Adipocyte (in vitro differentiated cells): ENCODE measurements around the gene TRAF2.

Source experiments
- DNase-seq: peaks from one replicate; pipeline ENCODE4 v3.0.0-alpha.2; 2015; ENCODE audit warnings: low read depth
- H3K27me3 ChIP-seq: replicated peaks from 2 replicates; pipeline ENCODE4 v1.7.0; 2013; ENCODE audit warnings: mild to moderate bottlenecking, low read length, moderate library complexity; ENCODE audit not compliant: control insufficient read depth, insufficient read depth
- H3K36me3 ChIP-seq: 2 replicates; pipeline ENCODE4 v1.7.0; 2013; ENCODE audit warnings: low read length, mild to moderate bottlenecking, moderate library complexity; ENCODE audit not compliant: control insufficient read depth, insufficient read depth, severe bottlenecking
- H3K4me1 ChIP-seq: 2 replicates; pipeline ENCODE4 v1.7.0; 2013; ENCODE audit warnings: mild to moderate bottlenecking, low read length, moderate library complexity; ENCODE audit not compliant: control insufficient read depth, insufficient read depth
- H3K4me3 ChIP-seq: 2 replicates; pipeline ENCODE4 v1.7.0; 2013; ENCODE audit warnings: mild to moderate bottlenecking, low read length, moderate library complexity
- H3K9ac ChIP-seq: 2 replicates; pipeline ENCODE4 v1.7.0; 2013; ENCODE audit warnings: mild to moderate bottlenecking, low read length, moderate library complexity
- H3K9me3 ChIP-seq: 2 replicates; pipeline ENCODE4 v1.7.0; 2013; ENCODE audit warnings: mild to moderate bottlenecking, low read length, moderate library complexity; ENCODE audit not compliant: control insufficient read depth

The TRAF2 gene

GRCh38 chr9:136958473-136958872 lies 72.2 kb downstream of the TRAF2 start:
- Histone ChIP-seq H3K9ac (no peak overlapping the region), H3K36me3 (no peaks in the 10 kb centered on the region), H3K4me3 (no peak overlapping the region), H3K27me3 (peaks cover 17% of the 10 kb centered on the region), H3K4me1 (peaks cover 6% of the 10 kb centered on the region), H3K9me3 (no peaks in the 10 kb centered on the region)
- no peak for DNase-seq

DNA sequence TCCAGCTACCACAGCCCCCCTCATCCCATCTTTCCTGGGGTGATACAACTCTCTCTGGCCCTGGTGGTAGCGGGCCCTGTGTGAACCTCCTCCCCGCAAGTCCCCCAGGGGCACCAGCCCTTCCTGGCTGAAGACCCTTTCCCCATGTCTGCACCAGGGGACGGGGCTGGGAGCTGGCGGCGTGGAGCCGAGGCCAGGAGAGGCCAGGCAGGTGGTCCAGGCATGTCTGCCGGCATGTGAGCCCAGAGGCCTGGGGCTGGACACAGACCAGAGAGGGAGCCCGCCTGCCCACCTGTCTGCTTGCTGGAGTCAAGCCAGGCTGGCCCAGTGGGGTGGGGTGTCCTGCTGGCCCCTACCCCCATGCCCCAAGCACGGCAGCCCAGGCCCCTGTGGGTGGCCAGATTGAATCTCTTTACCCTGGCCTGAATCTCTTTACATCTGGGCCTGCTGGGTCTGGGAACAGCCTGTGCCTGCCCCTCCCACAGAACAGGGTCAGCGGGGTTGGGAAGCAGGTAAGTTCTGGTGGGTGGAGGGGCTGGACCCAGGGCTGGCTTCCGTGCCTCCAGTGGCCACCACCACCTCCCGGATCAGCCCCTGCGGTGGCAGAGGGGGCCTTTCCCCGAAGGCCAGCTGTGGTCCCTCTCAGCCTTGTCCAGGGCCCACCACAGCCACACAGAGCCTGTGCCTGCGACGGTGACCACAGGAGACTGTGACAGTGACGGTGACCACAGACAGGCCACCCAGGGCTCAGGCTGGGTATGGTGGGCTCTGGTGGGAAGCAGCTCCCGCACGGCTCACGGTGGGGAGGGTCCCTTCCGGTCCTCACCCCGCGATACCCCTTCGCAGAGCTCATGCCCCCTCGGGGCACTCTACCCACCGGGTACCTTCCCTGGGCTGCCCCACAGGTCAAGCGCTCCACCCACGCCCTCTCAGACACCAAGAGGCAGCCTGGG lies 72.9 kb downstream of the TRAF2 start:
- H3K9ac ChIP-seq, result no peak overlapping the region
- H3K27me3 ChIP-seq, result peaks cover 17% of the 10 kb centered on the region
- no peaks in the 10 kb centered on the region for H3K9me3 ChIP-seq
- no peak overlapping the region for H3K4me3 ChIP-seq
- no peaks in the 10 kb centered on the region for H3K36me3 ChIP-seq
- no peak for DNase-seq
- peaks cover 6% of the 10 kb centered on the region for H3K4me1 ChIP-seq

GRCh38 chr9:136960212-136960937 lies 74.1 kb downstream of the TRAF2 start:
- DNase-seq, result no peak
- Histone ChIP-seq H3K9me3 (no peaks in the 10 kb centered on the region), H3K4me1 (peaks cover 6% of the 10 kb centered on the region), H3K4me3 (no peak overlapping the region), H3K36me3 (no peaks in the 10 kb centered on the region), H3K9ac (no peak overlapping the region), H3K27me3 (peaks cover 10% of the 10 kb centered on the region)

DNA sequence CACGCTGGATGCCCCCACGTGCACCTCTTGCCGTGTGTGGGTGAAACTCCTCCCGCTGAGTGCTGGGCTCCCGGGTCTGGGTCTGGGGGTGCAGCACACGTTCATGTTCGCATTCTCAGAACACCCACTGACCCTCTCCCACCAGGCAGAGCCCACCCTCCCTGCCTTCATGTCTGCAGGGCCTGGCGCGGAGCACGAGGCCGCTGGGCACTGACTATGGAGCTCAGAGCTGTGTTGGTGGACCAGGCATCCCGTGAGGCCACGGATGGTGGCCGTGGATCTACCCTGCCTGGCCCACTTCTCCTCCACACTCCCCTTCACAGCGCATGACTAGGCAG lies 74.6 kb downstream of the TRAF2 start:
- Histone ChIP-seq H3K4me1 (peaks cover 6% of the 10 kb centered on the region), H3K9ac (peak overlapping the region; percentile 49), H3K9me3 (no peaks in the 10 kb centered on the region), H3K4me3 (no peak overlapping the region), H3K27me3 (peaks cover 9% of the 10 kb centered on the region), H3K36me3 (no peaks in the 10 kb centered on the region)
- DNase-seq, result no peak

GRCh38 chr9:136961279-136962065 lies 75.2 kb downstream of the TRAF2 start:
- no peak for DNase-seq
- Histone ChIP-seq H3K9ac (peak overlapping the region; percentile 49), H3K36me3 (no peaks in the 10 kb centered on the region), H3K9me3 (no peaks in the 10 kb centered on the region), H3K4me3 (no peak overlapping the region), H3K27me3 (peaks cover 9% of the 10 kb centered on the region), H3K4me1 (peaks cover 6% of the 10 kb centered on the region)

DNA sequence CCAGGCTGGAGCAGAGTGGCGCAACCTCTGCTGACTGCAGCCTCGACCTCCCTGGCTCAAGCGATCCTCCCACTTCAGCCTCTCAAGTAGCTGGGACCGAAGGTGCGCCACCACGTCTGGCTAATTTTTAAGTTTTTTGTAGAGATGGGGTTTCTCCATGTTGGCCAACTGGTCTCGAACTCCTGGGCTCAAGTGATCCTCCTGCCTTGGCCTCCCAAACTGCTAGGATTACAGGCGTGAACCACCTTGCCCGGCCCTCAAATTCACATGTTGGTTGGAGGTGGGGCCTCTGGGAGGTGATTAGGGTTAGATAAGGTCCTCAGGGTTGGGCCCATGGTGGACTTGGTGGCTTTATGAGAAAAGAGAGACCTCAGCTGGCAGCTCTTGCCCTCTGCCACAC lies 75.8 kb downstream of the TRAF2 start:
- Histone ChIP-seq H3K4me1 (peaks cover 6% of the 10 kb centered on the region), H3K4me3 (no peak overlapping the region), H3K36me3 (no peaks in the 10 kb centered on the region), H3K9me3 (no peaks in the 10 kb centered on the region), H3K9ac (peak overlapping the region; percentile 49), H3K27me3 (peaks cover 9% of the 10 kb centered on the region)
- DNase-seq, result no peak

GRCh38 chr9:136962701-136963248 lies 76.5 kb downstream of the TRAF2 start:
- H3K9me3 ChIP-seq, result no peaks in the 10 kb centered on the region
- no peak for DNase-seq
- H3K27me3 ChIP-seq, result peaks cover 9% of the 10 kb centered on the region
- peaks cover 6% of the 10 kb centered on the region for H3K4me1 ChIP-seq
- H3K4me3 ChIP-seq, result no peak overlapping the region
- no peaks in the 10 kb centered on the region for H3K36me3 ChIP-seq
- H3K9ac ChIP-seq, result no peak overlapping the region

DNA sequence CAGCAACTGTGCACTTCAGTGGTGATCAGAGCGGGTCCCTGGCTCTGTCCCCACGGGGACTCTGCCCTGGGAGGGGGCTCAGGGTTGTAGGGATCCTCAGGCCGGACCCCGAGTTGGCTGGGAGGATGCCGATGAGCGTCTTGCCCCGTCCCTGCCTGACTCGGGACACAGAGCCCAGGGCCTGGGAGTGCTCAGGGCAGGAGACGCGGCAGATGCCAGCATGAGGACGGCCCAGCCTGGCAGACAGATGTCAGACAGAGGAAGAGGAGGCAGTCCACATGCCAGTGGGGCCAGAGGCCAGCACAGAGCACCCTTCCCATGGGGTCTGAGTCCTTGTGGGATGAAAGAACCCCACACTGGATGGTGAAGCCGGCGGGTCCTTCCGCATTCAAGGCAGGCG lies 77.0 kb downstream of the TRAF2 start:
- Histone ChIP-seq H3K4me3 (no peak overlapping the region), H3K9me3 (no peaks in the 10 kb centered on the region), H3K9ac (no peak overlapping the region), H3K36me3 (no peaks in the 10 kb centered on the region), H3K27me3 (peaks cover 9% of the 10 kb centered on the region), H3K4me1 (peaks cover 6% of the 10 kb centered on the region)
- DNase-seq, result no peak

GRCh38 chr9:136963751-136964150 lies 77.4 kb downstream of the TRAF2 start:
- H3K4me1 ChIP-seq, result peaks cover 6% of the 10 kb centered on the region
- H3K4me3 ChIP-seq, result no peak overlapping the region
- H3K36me3 ChIP-seq, result no peaks in the 10 kb centered on the region
- no peak overlapping the region for H3K9ac ChIP-seq
- no peak for DNase-seq
- H3K27me3 ChIP-seq, result peaks cover 9% of the 10 kb centered on the region
- H3K9me3 ChIP-seq, result no peaks in the 10 kb centered on the region

GRCh38 chr9:136964171-136964689 lies 77.9 kb downstream of the TRAF2 start:
- H3K9me3 ChIP-seq, result no peaks in the 10 kb centered on the region
- peaks cover 9% of the 10 kb centered on the region for H3K27me3 ChIP-seq
- no peaks in the 10 kb centered on the region for H3K36me3 ChIP-seq
- H3K4me1 ChIP-seq, result peaks cover 6% of the 10 kb centered on the region
- no peak overlapping the region for H3K4me3 ChIP-seq
- no peak overlapping the region for H3K9ac ChIP-seq
- DNase-seq, result no peak
